Ovary (tissue), 9 donors: Measurements from ENCODE around the gene JADE2. TPM values are rescaled to one million over a fixed set of nuclear protein-coding genes. Genes with fewer than 3 reads are reported as not detected.

ENCODE experiments used
- DNase-seq, 5 donors: peaks; one replicate each; pipeline ENCODE4 v3.0.0-alpha.2; 2019 to 2020
- H3K27ac ChIP-seq, 2 donors: fragments of 200-600 bp; one replicate each; pipeline versions ENCODE4 v1.5.1 to v1.8.0; 2019 to 2022
- H3K27me3 ChIP-seq: fragments of 200-600 bp; one replicate; pipeline ENCODE4 v1.8.0; 2022
- H3K36me3 ChIP-seq: fragments of 200-600 bp; sonication (generic); one replicate; pipeline ENCODE4 v1.5.1; 2019
- H3K4me1 ChIP-seq: one replicate; pipeline ENCODE4 v1.8.1; 2013; ENCODE audit warnings: mild to moderate bottlenecking, moderate library complexity; ENCODE audit not compliant: insufficient read depth
- H3K4me3 ChIP-seq: fragments of 200-600 bp; sonication (generic); one replicate; pipeline ENCODE4 v1.5.1; 2017
- H3K9me3 ChIP-seq, 2 donors: fragments of 200-600 bp in 1 of 2; sonication (generic) in 1 of 2; one replicate each; pipeline versions ENCODE4 v1.5.1 to v1.8.1; 2013 to 2019; ENCODE audit warnings: mild to moderate bottlenecking in 1 of 2, moderate library complexity in 1 of 2
- CTCF ChIP-seq, 3 donors: fragments of 450-650 bp in 2 of 3; fragments of 200-600 bp in 1 of 3; IDR thresholded peaks; one replicate each; pipeline versions ENCODE4 v1.5.1 to v1.8.0; 2016 to 2022; ENCODE audit warnings: antibody characterized with exemption in 3 of 3, mild to moderate bottlenecking in 1 of 3
- EP300 ChIP-seq: sonication (generic); formaldehyde crosslinking; IDR thresholded peaks from one replicate; pipeline ENCODE4 v1.6.1; 2017; ENCODE audit warnings: antibody characterized with exemption
- POLR2A ChIP-seq: fragments of 450-650 bp; IDR thresholded peaks from one replicate; pipeline ENCODE4 v1.6.1; 2017; ENCODE audit warnings: antibody characterized with exemption, mild to moderate bottlenecking, moderate library complexity
- WGBS, 3 donors: extraction: QIAGEN DNeasy Blood & Tissue Kit in 1 of 3; methylation state at CpG; one replicate each; pipeline versions ENCODE4 v1.1.5 to v1.1.7; 2013 to 2017; 5-methylcytosine and 5-hydroxymethylcytosine counted together
- intact Hi-C, 4 donors: fragments of 100-400 bp; cut with DNase I; formaldehyde crosslinking; loops; one replicate each; pipeline versions ENCODE4 v1.11.0 to v1.15.1; 2022 to 2023
- polyA plus RNA-seq, 2 donors: library from polyadenylated mRNA; stranded (reverse); fragments of 200-250 nt in 1 of 2; fragments of 350-450 nt in 1 of 2; fragmentation: Illumina TruSeq in 1 of 2; extraction: RNeasy Lipid Tissue Mini Kit (QIAGEN cat#74804) in 1 of 2; gene quantifications; one replicate each; pipeline ENCODE4 v1.2.3, GENCODE V29; 2013 to 2014
- total RNA-seq, 7 donors: library from RNA; depleted of rRNA in 2 of 7; stranded (reverse); fragments of >200 nt in 2 of 7; fragmentation: NEBNext Ultra II Directional in 3 of 7; extraction: Animal tissue kit (Norgen Biotek cat#: 25700) in 3 of 7; gene quantifications; one replicate each; pipeline versions ENCODE4 v1.1.0 to v1.2.4, GENCODE V29; 2016 to 2023
- donor health status: DM: no; HTN: no; CAD: no; lungs with moderate emphysema.
- donor health status: DM: no; HTN: no; CAD: no.
- donor health status: Bipolar disorder and iron deficiency.
- donor health status: DM: yes; HTN: yes; CAD: no.
- donor health status: DM: no; HTN: no; CAD: no.
- donor health status: DM: yes; HTN: yes; CAD: no.

JADE2 gene
- total and polyA plus RNA-seq, 9 donors: 23.2 to 82.9 (median 66.0) TPM

GRCh38 chr5:134574521-134574920 lies 49.1 kb downstream of the JADE2 start:
- H3K9me3 ChIP-seq: no peaks in the 10 kb centered on the region
- H3K4me3 ChIP-seq: no peak overlapping the region
- H3K27me3 ChIP-seq: no peaks in the 10 kb centered on the region
- peaks cover 5% of the 10 kb centered on the region for H3K4me1 ChIP-seq
- TF ChIP-seq CTCF (IDR thresholded peaks at IDR 0.05) (no peak), POLR2A (no peak), EP300 (no peak)
- 16 to 45% (median 20%) methylated on average over 4 of the region's 4 CpGs for WGBS, 3 donors
- no peak for DNase-seq
- intact Hi-C loops: loop anchor here in 2 of 4 donors (5.0 to 10.0 kb wide), 2 partner anchors 47 to 160 kb away; partner anchors contain the start of genes CDKN2AIPNL (in 1 of the 2) and JADE2 (in 1 of the 2)
- no peak overlapping the region for H3K27ac ChIP-seq
- no peaks in the 10 kb centered on the region for H3K36me3 ChIP-seq

- Histone ChIP-seq H3K4me1 (peaks cover 2% of the 10 kb centered on the region), H3K36me3 (no peaks in the 10 kb centered on the region), H3K4me3 (no peak overlapping the region), H3K9me3 (no peaks in the 10 kb centered on the region), H3K27me3 (no peaks in the 10 kb centered on the region), H3K27ac (no peak overlapping the region)
- intact Hi-C loops: loop anchor here in 3 of 4 donors (5.0 to 10.0 kb wide), 3 partner anchors 161 to 203 kb away; partner anchors contain the start of genes CDKN2AIPNL (in 3 of the 3) and UBE2B (in 1 of the 3)
- TF ChIP-seq CTCF (IDR thresholded peaks at IDR 0.05): no peak
- TF ChIP-seq POLR2A: no peak
- no peak for TF ChIP-seq EP300
- WGBS, 3 donors: 80 to 83% (median 82%) methylated on average over 2 of the region's 2 CpGs
- no peak for DNase-seq
Measured at GRCh38 chr5:134575316-134575715, 49.8 kb downstream of the JADE2 start.

GRCh38 chr5:134576386-134577021 lies 51.0 kb downstream of the JADE2 start:
- Histone ChIP-seq H3K4me3 (no peak overlapping the region), H3K36me3 (no peaks in the 10 kb centered on the region), H3K9me3 (no peaks in the 10 kb centered on the region), H3K27me3 (no peaks in the 10 kb centered on the region), H3K27ac (no peak overlapping the region), H3K4me1 (no peaks in the 10 kb centered on the region)
- 79 to 80% (median 79%) methylated on average over 11 to 12 of the region's 12 CpGs for WGBS, 3 donors
- no peak for TF ChIP-seq POLR2A
- no peak for TF ChIP-seq CTCF (IDR thresholded peaks at IDR 0.05)
- no peak for TF ChIP-seq EP300
- DNase-seq: peak in 1 of 5 donors; percentile 18
- intact Hi-C loops: loop anchor here in 3 of 4 donors (5.0 to 10.0 kb wide), 3 partner anchors 162 to 204 kb away; partner anchors contain the start of genes CDKN2AIPNL (in 3 of the 3) and UBE2B (in 1 of the 3)

GRCh38 chr5:134577022-134577795 lies 51.7 kb downstream of the JADE2 start:
- H3K36me3 ChIP-seq: no peaks in the 10 kb centered on the region
- peak in 1 of 5 donors; percentile 33 for DNase-seq
- H3K4me3 ChIP-seq: no peak overlapping the region
- H3K27ac ChIP-seq: no peak overlapping the region
- intact Hi-C loops: loop anchor here in 3 of 4 donors (5.0 to 10.0 kb wide), 3 partner anchors 162 to 205 kb away; partner anchors contain the start of genes CDKN2AIPNL (in 3 of the 3) and UBE2B (in 1 of the 3)
- H3K9me3 ChIP-seq: no peaks in the 10 kb centered on the region
- no peak for TF ChIP-seq EP300
- no peak for TF ChIP-seq POLR2A
- TF ChIP-seq CTCF (IDR thresholded peaks at IDR 0.05): no peak
- H3K27me3 ChIP-seq: no peaks in the 10 kb centered on the region
- no peaks in the 10 kb centered on the region for H3K4me1 ChIP-seq
- 66 to 71% (median 69%) methylated on average over 10 of the region's 10 CpGs for WGBS, 3 donors
